Measurements from ENCODE around the gene CFI. TPM values are rescaled to one million over a fixed set of nuclear protein-coding genes. Genes with fewer than 3 reads are reported as not detected.

CFI gene
- total and polyA plus RNA-seq, 2 of the 8 experiments (the other 6 are each of a cell fraction or from before 2014, with no cell fraction given), result not detected

DNA sequence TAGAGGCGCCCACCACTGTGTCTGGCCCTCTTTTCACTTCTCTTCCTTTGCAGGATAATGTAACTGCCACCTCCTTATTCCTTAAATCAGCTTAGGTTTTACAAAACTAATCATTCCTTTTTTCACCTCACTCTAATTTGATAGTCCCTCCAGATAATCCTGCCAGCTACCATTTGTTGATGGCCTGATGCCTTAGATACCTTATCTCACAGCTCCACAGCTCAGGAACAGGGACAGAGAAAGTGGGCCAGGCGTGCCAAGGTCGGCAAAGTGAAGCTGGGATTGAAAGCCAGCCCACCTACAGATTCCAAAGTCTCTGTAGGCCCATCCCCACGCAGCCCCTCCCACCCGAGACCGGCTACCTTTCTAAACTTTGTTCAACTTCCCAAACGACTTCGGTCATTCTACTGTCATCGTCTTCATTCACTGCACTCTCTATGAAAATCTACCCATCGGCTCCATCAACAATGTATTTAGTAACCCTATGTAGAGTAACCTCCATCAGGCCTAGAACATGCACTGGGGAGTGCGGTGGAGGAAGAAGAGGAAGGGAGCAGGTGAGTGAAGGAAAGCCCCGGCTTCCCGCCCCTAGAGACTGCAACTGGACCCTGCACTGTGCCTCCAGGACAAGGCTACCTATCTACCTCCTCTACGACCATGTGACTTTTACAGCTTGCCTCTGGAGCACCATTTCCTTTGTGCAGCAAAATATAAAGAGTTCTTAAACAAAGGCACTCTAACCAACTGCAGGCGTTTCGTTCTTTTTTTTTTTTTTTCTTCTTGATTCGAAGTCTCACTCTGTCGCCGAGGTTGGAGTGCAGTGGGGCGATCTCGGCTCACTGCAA, 100.0 kb downstream of the CFI start:
- no peak for FAIRE-seq
- Histone ChIP-seq H3K4me1 (replicated peaks in 1 of 4; ENCODE audit: control insufficient read depth in 3 of 4, insufficient read depth in 4 of 4, low read length in 3 of 4) (peaks cover 0 to 6% (median 4%) of the 10 kb centered on the region in 4 experiments), H3K27ac (ENCODE audit: low read depth, low read length) (0 out of 2 replicates have a peak overlapping the region, but pooled peaks have one; percentile 64), H4K91ac (replicated peaks; ENCODE audit: insufficient read length, low read length) (peak overlapping the region; percentile 13), H3K56ac (replicated peaks; ENCODE audit: insufficient read length, low read depth, low read length) (peak overlapping the region; percentile 11), H3K23me2 (ENCODE audit: low read depth, low read length) (peaks cover 10% of the 10 kb centered on the region; the same call in 1 of the 2 replicates), H3K9ac (replicated peaks in 1 of 4; ENCODE audit: extremely low read depth in 1 of 4, low read depth in 3 of 4, low read length in 3 of 4) (peak overlapping the region in 3 of 4 experiments; percentile 82 to 96 (median 84); a peak in 6 of 7 replicates), H3K14ac (ENCODE audit: insufficient read length) (no peak overlapping the region), H2BK15ac (ENCODE audit: low read length) (no peak overlapping the region), H2BK5ac (ENCODE audit: low read depth, low read length) (no peak overlapping the region), H4K20me1 (replicated peaks in 1 of 2; ENCODE audit: control insufficient read depth in 1 of 2, insufficient read depth in 2 of 2, low read length in 2 of 2) (no peaks in the 10 kb centered on the region), H3K36me3 (ENCODE audit: control insufficient read depth in 2 of 4, insufficient read depth in 4 of 4, low read length in 3 of 4) (peaks cover 3 to 11% (median 7%) of the 10 kb centered on the region in 4 experiments; a peak in 5 of 8 replicates), H3K23ac (ENCODE audit: insufficient read length) (no peak overlapping the region), H4K8ac (ENCODE audit: extremely low read depth, insufficient read depth, low read length) (peak overlapping the region; percentile 93; the same call in 1 of the 2 replicates), H2BK20ac (ENCODE audit: low read length) (no peak overlapping the region), H3K18ac (ENCODE audit: extremely low read depth, low read length) (peak overlapping the region; percentile 86; the same call in 1 of the 2 replicates), H3K4ac (replicated peaks; ENCODE audit: insufficient read length, low read depth, low read length) (peak overlapping the region; percentile 57), H3K4me3 (ENCODE audit: extremely low read depth in 1 of 4, insufficient read depth in 2 of 4, low read depth in 3 of 4, low read length in 4 of 4) (peak overlapping the region; percentile 68 to 85 (median 76)), H3K4me2 (ENCODE audit: insufficient read depth in 1 of 2, low read depth in 2 of 2, low read length in 2 of 2) (peak overlapping the region; percentile 68 to 77), H3K79me1 (ENCODE audit: low read depth, low read length) (no peaks in the 10 kb centered on the region), H2AK5ac (ENCODE audit: low read depth, low read length) (peak overlapping the region; percentile 11; the same call in 1 of the 2 replicates), H2BK120ac (replicated peaks; ENCODE audit: low read depth, low read length) (no peak overlapping the region), H3K9me3 (ENCODE audit: insufficient read depth in 2 of 2, low read depth in 1 of 2, low read length in 1 of 2) (no peaks in the 10 kb centered on the region), H2BK12ac (ENCODE audit: low read depth, low read length) (no peak overlapping the region; the same call in 1 of the 2 replicates), H3K79me2 (ENCODE audit: control insufficient read depth in 1 of 2, insufficient read depth in 2 of 2, low read length in 2 of 2) (peaks cover 0 to 16% of the 10 kb centered on the region in 2 experiments; a peak in 2 of 4 replicates), H2AFZ (ENCODE audit: low read length) (0 out of 2 replicates have a peak overlapping the region, but pooled peaks have one; percentile 18), H4K5ac (ENCODE audit: insufficient read length, low read depth, low read length) (peak overlapping the region; percentile 44), H3K27me3 (replicated peaks in 1 of 4; ENCODE audit: control insufficient read depth in 3 of 4, extremely low read depth in 1 of 4, insufficient read depth in 3 of 4, low read length in 3 of 4) (no peaks in the 10 kb centered on the region)
- peak; percentile 7 to 52 for DNase-seq (ENCODE audit: low read depth in 1 of 2, low spot score in 2 of 2)
- ChIA-PET POLR2A (ENCODE audit: partially characterized antibody) (interaction anchor here (0.6 to 2.5 kb wide), 15 partner anchors 16 to 291 kb away, joined by 3 to 9 read pairs (median 4); partner anchors contain the start of genes GAR1 and PLA2G12A), CTCF (ENCODE audit: partially characterized antibody) (interaction anchor here (0.6 to 2.6 kb wide), 15 partner anchors 13 to 348 kb away, joined by 3 to 10 read pairs (median 4); no protein-coding TSS in a partner anchor)
- 64% methylated on average over 15 of the region's 21 CpGs; no CpG with 5 or more reads in 1 of the 2 experiments for WGBS, 2 experiments (ENCODE audit: extremely low coverage in 1 of 2, insufficient coverage in 1 of 2, insufficient read length in 1 of 2, insufficient replicate concordance in 2 of 2, low coverage in 1 of 2, low lambda C conversion rate in 2 of 2, missing lambda C conversion rate in 1 of 2)
- TF ChIP-seq ASH2L (IDR thresholded peaks at IDR 0.05; ENCODE audit: low read length) (no peak), POLR2A (IDR thresholded peaks at IDR 0.05; ENCODE audit: control extremely low read depth in 1 of 2, low read depth in 2 of 2, low read length in 2 of 2) (no peak; a peak in 1 of 3 replicates), JUND (IDR thresholded peaks at IDR 0.05; ENCODE audit: low read length) (no peak), CTBP2 (IDR thresholded peaks at IDR 0.05; ENCODE audit: borderline replicate concordance, insufficient read depth, insufficient read length, low read length) (no peak), TBP (IDR thresholded peaks at IDR 0.05; ENCODE audit: low read depth, low read length) (no peak), HDAC2 (IDR thresholded peaks at IDR 0.05; ENCODE audit: borderline replicate concordance in 1 of 2, low read depth in 2 of 2, low read length in 2 of 2) (no peak), USF2 (IDR thresholded peaks at IDR 0.05; ENCODE audit: low read length) (no peak), POLR2AphosphoS5 (IDR thresholded peaks at IDR 0.05; ENCODE audit: low read depth, low read length) (peak; percentile 26; the same call in 1 of the 2 replicates), BCL11A (IDR thresholded peaks at IDR 0.05; ENCODE audit: low read depth in 2 of 2, low read length in 2 of 2) (no peak)

All from H1 (cell line).